ENCODE results near the gene EPN1.

EPN1 gene

DNA sequence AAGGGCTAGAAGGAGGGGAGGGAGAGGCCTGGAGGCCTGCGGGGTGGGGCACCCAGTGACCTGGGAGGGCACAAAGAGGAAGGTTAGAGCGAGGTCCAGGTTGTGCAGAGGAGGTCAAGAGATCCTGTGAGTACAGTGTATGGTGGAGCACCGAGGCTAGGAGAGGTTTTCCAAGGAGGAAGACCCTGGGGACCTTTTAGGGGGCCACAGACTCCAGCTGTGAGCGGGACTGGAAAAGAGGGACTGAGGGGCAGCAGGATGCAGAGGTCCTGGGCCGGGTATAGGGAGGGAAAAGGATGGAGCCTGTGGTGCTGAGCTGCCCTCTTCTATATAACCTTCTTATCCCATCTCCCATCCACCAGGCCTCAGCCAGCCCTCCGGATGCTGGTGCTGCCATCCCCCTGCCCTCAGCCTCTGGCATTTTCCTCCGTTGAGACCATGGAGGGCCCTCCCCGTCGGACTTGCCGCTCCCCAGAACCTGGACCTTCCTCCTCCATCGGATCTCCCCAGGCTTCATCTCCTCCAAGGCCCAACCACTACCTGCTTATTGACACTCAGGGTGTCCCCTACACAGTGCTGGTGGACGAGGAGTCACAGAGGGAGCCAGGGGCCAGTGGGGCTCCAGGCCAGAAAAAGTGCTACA is 30.7 kb upstream of the EPN1 start:
- DNase-seq: no peak
- H3K27me3 ChIP-seq (replicated peaks): no peaks in the 10 kb centered on the region
- in situ Hi-C loops (cut with HindIII; ENCODE audit: low pct_ligation_motif_present, low sequenced_read_pairs): no loop called here
- H3K4me3 ChIP-seq (ENCODE audit: low read depth, low read length): peak overlapping the region; percentile 80
- TF ChIP-seq, protein P1, sequence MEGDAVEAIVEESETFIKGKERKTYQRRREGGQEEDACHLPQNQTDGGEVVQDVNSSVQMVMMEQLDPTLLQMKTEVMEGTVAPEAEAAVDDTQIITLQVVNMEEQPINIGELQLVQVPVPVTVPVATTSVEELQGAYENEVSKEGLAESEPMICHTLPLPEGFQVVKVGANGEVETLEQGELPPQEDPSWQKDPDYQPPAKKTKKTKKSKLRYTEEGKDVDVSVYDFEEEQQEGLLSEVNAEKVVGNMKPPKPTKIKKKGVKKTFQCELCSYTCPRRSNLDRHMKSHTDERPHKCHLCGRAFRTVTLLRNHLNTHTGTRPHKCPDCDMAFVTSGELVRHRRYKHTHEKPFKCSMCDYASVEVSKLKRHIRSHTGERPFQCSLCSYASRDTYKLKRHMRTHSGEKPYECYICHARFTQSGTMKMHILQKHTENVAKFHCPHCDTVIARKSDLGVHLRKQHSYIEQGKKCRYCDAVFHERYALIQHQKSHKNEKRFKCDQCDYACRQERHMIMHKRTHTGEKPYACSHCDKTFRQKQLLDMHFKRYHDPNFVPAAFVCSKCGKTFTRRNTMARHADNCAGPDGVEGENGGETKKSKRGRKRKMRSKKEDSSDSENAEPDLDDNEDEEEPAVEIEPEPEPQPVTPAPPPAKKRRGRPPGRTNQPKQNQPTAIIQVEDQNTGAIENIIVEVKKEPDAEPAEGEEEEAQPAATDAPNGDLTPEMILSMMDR (IDR thresholded peaks at IDR 0.05; ENCODE audit: low read depth, low read length, missing control alignments): no peak
- H3K27ac ChIP-seq: peak overlapping the region; percentile 19
- peaks cover 8% of the 10 kb centered on the region for H3K36me3 ChIP-seq (replicated peaks)

DNA sequence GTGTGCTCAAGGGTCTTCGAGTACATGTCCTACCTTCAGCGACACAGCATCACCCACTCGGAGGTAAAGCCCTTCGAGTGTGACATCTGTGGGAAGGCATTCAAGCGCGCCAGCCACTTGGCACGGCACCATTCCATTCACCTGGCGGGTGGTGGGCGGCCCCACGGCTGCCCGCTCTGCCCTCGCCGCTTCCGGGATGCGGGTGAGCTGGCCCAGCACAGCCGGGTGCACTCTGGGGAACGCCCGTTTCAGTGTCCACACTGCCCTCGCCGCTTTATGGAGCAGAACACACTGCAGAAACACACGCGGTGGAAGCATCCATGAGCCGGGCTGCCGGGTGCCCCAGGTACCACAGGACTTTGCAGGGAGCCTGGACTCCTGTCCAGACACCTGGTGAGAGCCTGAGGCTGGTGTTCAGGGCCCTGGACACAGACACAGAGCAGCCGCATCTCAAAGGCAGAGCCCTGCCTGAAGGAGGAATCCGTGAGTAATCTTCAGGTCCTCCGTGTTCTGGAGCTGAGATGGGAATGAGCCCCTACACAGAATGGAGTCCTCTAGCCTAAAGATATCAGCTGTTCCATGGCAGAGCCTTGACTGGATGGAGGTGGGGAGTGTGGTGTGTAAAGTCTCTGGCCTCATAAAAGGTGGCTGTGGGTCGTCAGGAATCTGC is 30.0 kb upstream of the EPN1 start:
- Histone ChIP-seq H3K4me3 (ENCODE audit: low read depth, low read length) (peak overlapping the region; percentile 80), H3K36me3 (replicated peaks) (peaks cover 8% of the 10 kb centered on the region), H3K27me3 (replicated peaks) (no peaks in the 10 kb centered on the region), H3K27ac (no peak overlapping the region)
- TF ChIP-seq, protein P1 (IDR thresholded peaks at IDR 0.05; ENCODE audit: low read depth, low read length, missing control alignments): no peak
- DNase-seq: no peak
- in situ Hi-C loops (cut with HindIII; ENCODE audit: low pct_ligation_motif_present, low sequenced_read_pairs): no loop called here

DNA sequence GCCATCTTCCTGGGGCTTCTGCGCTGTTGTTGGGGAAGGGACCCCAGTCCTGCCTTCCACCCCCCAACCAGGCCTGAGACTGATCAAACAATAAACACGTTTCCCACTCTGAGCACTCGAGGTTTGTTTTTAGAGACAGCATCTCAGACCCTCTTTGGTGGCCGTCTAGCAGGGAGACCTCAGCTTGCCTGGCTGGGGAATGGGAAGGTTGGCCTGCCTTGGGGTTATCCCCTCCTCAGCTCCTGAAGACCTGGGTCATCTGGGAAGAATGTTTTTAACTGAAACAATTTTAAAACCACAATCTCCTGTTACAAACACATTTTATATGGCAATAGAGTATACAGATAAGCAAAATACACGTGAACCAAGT is 29.5 kb upstream of the EPN1 start:
- Histone ChIP-seq H3K4me3 (ENCODE audit: low read depth, low read length) (no peak overlapping the region), H3K27me3 (replicated peaks) (no peaks in the 10 kb centered on the region), H3K36me3 (replicated peaks) (peaks cover 8% of the 10 kb centered on the region), H3K27ac (no peak overlapping the region)
- no peak for DNase-seq
- TF ChIP-seq, protein P1 (IDR thresholded peaks at IDR 0.05; ENCODE audit: low read depth, low read length, missing control alignments): no peak
- in situ Hi-C loops (cut with HindIII; ENCODE audit: low pct_ligation_motif_present, low sequenced_read_pairs): no loop called here

GRCh38 chr19:55646889-55647731 is 27.9 kb upstream of the EPN1 start:
- peak overlapping the region; percentile 70 for H3K4me3 ChIP-seq (ENCODE audit: low read depth, low read length)
- H3K27me3 ChIP-seq (replicated peaks): no peaks in the 10 kb centered on the region
- peaks cover 8% of the 10 kb centered on the region for H3K36me3 ChIP-seq (replicated peaks)
- DNase-seq: no peak
- in situ Hi-C loops (cut with HindIII; ENCODE audit: low pct_ligation_motif_present, low sequenced_read_pairs): no loop called here
- no peak overlapping the region for H3K27ac ChIP-seq
- TF ChIP-seq, protein P1 (IDR thresholded peaks at IDR 0.05; ENCODE audit: low read depth, low read length, missing control alignments): no peak

DNA sequence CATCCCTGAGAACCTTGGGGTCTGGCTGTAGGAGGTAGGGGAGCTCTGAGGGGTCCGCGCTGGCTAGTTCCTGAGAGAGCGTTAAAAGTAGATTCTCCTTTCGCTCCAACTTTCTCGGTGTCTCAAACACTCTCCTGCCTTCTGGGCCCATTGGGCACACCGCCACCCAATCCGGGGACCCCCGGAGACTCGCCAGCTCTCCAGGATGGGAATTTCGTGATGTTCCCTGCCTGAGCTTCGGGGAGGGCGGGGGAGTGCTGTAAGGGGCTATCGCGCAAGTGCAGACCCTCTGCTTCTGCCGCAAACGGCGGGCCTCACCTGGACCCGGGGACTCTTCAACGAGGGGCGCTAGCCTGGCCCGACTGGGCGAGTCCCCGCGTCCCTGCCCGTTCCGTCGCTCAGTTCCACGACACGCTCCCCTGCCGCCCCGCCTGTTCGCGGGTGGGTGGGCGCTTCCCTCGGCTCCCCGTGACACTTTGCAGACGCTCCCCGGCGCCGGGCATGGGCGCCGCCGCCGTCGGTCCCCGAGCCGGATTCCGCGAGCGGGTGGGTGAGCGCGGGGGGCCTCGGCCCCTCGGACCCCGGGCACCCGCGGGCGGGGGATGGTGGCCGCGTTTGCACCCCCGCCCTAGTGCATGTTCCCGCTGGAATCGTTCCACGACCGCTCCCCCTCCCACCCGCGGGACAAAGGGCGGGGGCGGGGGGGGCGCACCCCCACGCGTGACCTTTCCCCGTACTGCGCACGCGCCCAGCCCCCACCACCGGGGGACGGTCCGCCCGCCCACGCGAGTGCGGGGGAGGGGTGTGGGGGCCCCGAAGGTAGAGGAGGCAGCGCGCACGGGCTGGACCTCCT is 27.1 kb upstream of the EPN1 start, which contains the start of gene CCDC106:
TSS of gene CCDC106 (plus strand) at position 481 of the 853 bp plus-strand sequence. CDS start 835 bp downstream, outside the sequence.
- in situ Hi-C loops (cut with HindIII; ENCODE audit: low pct_ligation_motif_present, low sequenced_read_pairs): no loop called here
- DNase-seq: peak; percentile 60
- H3K4me3 ChIP-seq (ENCODE audit: low read depth, low read length): peak within 1 kb of the TSS; percentile 70
- H3K27me3 ChIP-seq (replicated peaks): no peaks in the 10 kb centered on the region
- peak within 1 kb of the TSS; percentile 70 for H3K27ac ChIP-seq
- H3K36me3 ChIP-seq (replicated peaks): peaks cover 8% of the 10 kb centered on the region
- TF ChIP-seq, protein P1 (IDR thresholded peaks at IDR 0.05; ENCODE audit: low read depth, low read length, missing control alignments): no peak
